ENCODE measurements around the gene RNF114.

RNF114 gene

DNA sequence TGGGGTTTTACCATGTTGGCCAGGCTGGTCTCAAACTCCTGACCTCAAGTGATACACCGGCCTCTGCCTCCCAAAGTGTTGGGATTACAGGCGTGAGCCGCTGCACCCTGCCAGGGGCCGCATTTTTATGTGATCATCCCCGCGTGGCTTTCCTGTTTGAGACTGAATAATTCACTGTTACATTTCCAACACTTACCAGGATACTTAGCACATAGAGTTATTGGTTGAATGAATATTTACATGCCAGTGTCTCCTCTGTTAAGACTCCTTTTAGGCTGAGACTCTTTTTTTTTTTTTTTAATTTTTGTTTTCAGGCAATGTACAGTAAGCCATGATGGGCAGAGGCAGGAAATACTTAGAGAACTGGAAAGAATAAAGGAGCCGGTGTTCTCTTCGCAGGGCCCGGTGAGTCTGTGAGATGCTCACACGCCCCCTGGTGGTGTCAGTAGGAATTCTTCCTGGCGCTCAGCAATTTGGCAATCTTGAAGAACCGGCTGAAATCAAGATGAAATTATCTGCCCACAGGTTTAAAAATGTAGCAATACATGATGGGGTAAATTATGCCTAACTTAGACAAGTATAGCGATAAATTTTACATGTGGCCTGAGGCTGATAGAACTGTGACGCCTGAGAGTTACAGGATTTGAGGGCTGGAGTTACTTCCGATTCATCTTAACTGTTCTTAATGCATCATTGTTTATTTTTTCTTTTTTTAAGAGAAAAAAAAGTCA is 7.6 kb upstream of the RNF114 start:
- TF ChIP-seq ZNF274 (IDR thresholded peaks at IDR 0.05; ENCODE audit: low read depth, low read length) = no peak
- no peak overlapping the region for H3K4me3 ChIP-seq (ENCODE audit: low read length)

DNA sequence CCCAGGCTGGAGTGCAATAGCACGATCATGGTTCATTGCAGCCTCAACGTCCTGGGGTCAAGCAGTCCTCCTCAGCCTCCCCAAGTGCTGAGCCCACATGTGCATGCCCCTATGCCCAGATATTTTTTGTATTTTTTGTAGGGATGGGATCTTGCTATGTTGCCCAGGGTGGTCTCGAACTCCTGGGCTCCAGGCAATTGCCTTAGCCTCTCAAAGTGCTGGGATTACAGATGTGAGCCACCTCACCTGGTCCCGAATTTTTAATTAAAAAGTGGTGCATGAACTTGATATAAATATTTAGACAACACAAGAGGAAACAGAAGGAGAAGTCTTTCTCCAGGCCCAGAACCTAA is 7.1 kb upstream of the RNF114 start:
- no peak overlapping the region for H3K4me3 ChIP-seq (ENCODE audit: low read length)
- TF ChIP-seq ZNF274 (IDR thresholded peaks at IDR 0.05; ENCODE audit: low read depth, low read length) = no peak

DNA sequence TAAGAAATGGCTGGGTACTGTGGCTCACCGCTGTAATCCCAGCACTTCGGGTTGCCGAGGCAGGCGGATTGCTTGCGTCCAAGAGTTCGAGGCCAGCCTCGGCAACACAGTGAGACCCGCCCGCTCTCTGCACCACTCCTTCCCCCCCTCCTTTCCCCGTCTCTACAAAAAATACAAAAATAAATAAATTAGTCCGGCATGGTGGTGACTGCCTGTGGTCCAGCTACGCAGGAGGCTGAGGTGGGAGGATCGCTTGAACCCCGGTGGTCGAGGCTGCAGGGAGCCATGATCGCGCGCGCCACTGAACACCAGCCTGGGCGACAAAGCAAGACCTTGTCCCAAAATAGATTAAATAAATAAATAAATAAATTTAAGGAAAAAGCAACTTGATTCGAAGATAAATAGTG is 448 bp upstream of the RNF114 start:
- peak overlapping the region; percentile 59; the same call in 1 of the 2 replicates for H3K4me3 ChIP-seq (ENCODE audit: low read length)
- TF ChIP-seq ZNF274 (IDR thresholded peaks at IDR 0.05; ENCODE audit: low read depth, low read length) = no peak

DNA sequence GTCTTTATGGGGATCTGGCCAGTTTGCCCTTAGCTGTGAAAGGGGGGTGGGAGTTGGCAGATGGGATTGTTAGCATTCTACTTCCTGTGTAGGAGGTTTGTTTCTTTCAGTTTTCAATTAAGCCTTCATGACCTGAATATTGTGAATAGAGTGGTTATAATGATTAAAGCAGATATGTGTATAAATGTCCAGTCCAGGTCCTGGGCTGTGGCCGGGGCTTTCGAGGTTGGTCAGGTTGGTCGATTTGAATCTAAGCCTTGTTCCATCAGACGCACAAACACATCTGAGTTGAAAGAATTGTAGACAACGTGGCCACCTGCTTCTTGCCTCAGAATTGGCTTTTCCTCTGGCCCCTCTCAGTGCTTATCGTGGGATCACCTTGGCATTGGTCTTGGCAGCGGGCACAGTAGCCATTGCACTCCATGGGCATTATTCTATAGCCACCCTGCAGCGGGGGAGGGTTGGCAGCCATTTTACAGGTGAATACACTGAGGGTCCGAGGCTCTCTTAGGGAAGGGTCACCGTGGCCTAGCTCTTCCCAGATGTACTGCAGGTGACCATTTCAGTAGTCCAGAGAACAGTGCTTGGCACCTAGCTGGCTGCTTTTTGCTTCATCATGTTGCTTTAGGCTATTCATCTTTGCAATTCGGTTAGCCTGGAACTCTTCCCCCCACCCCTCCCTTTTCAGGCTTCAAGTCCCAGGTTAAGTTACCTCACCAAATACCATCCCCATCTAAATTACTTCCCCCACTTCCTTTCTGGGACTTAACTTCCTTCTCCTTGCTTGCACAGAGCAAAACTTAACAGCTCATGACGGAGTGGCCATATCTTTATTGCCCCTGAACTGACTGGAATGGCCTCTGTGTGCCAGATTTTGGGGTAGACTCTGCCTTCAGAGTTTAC is 1.1 kb downstream of the RNF114 start:
- no peak for TF ChIP-seq ZNF274 (IDR thresholded peaks at IDR 0.05; ENCODE audit: low read depth, low read length)
- H3K4me3 ChIP-seq (ENCODE audit: low read length) = peak overlapping the region; percentile 85

DNA sequence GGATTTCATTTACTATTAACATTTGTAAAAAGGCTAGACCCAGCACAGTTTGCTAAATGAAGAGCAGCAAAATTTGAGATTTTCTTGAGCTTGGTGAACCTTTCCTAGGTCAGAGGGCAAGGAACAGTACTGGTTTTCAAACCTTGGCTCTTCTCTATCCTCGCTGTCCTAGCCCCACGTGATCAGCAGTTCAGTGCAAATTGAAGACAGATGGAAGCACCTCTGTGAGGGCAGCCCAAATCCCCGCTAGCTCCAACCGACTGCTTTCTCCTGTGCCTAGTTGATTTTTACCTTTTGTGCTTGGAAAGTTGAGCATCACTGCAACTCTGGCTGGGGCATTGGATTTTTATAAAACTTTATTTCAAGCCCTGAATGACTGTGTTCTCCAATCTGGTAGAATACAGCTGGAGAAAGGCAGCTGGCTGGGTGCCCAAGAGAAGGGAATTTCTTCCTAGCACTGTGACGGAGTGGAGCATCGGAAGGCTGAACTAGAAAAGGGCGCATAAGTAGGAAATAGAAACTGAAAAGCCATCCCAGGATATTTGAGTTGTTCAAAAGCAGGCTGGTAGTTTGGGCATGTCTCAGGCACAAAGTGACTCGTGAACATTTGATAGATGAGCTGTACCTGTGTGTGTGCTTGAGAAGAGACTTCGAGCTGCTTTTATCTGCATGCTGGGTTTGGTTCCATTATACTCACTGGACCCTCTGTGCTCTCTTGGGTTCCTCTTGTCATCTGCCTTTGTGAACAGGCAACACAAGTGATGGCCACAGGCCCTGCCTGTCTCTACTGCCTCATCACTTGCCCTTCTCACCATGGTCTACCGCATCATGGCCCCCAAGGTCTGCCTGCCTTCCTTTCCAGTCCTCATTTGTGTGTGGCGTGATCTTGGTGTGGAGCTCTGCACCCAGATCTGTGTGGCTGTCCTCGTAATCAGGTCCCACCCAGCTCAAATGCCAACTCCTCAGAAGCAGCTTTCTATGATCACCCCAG is 2.3 kb downstream of the RNF114 start:
- H3K4me3 ChIP-seq (ENCODE audit: low read length) = no peak overlapping the region; the same call in 1 of the 2 replicates
- no peak for TF ChIP-seq ZNF274 (IDR thresholded peaks at IDR 0.05; ENCODE audit: low read depth, low read length)

DNA sequence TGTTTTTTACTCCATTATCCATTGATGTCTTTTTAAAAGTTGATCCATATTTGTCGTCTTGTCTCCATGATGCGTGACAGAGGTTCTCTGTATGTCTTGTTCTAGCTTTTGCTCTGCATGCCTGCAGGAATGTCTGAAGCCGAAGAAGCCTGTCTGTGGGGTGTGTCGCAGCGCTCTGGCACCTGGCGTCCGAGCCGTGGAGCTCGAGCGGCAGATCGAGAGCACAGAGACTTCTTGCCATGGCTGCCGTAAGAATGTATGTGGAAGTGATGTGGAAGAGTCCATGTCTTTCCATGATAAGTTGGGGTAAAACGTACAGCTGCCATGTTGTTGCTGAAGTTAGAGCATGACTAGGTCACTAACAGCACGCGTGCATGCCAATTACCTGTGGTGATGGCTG is 5.3 kb downstream of the RNF114 start:
- no peak overlapping the region for H3K4me3 ChIP-seq (ENCODE audit: low read length)
- no peak for TF ChIP-seq ZNF274 (IDR thresholded peaks at IDR 0.05; ENCODE audit: low read depth, low read length)

DNA sequence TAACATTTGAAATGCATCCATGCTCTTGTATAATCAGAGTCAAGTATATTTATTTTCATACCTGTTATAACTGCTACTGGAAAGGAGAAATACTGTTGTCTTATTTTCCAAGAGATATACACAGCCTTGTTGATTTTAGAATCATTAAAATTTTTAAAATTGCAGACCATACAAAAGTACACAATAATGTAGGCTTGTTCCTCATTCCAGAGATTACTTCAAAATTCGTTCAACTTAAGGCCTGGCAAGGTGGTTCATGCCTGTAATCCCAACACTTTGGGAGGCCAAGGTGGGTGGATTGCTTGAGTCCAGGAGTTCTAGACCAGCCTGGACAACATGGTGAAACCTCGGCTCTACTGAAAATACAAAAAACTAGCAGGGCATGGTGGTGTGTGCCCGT is 6.1 kb downstream of the RNF114 start:
- no peak for TF ChIP-seq ZNF274 (IDR thresholded peaks at IDR 0.05; ENCODE audit: low read depth, low read length)
- H3K4me3 ChIP-seq (ENCODE audit: low read length) = no peak overlapping the region

DNA sequence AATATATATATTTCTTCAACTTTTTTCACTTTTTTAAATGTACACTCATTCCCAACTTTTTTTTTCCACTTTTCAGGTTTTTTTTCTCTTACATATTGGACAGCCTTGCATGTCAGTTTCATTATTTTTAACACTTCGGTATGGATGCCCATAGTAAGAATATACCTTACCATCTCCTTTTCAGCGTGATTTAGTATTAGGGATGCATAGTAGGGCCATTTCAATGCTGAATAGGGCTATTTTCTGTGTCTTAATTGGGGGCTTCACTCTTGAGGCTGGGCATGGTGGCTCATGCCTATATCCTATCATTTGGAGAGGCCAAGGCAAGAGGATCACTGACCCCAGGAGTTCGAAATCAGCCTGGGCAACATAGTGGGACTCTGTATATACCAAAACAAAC is 6.7 kb downstream of the RNF114 start:
- H3K4me3 ChIP-seq (ENCODE audit: low read length) = no peak overlapping the region
- TF ChIP-seq ZNF274 (IDR thresholded peaks at IDR 0.05; ENCODE audit: low read depth, low read length) = no peak

DNA sequence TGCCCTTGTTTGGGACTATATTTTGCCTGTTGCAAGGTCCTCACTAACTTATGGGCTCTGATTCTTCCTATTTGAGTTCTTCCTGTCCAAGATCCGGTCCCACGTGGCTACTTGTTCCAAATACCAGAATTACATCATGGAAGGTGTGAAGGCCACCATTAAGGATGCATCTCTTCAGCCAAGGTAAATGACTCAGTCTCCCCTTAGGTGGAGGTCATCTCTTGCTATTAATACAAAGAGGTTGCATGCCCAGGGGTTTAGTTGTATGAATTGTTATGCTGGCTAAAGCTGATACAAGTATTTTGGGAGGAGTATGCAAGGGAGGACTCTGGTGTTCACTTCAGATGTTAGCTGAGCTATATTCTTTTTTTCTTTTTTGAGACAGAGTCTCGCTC is 9.1 kb downstream of the RNF114 start:
- TF ChIP-seq ZNF274 (IDR thresholded peaks at IDR 0.05; ENCODE audit: low read depth, low read length) = no peak
- H3K4me3 ChIP-seq (ENCODE audit: low read length) = no peak overlapping the region

DNA sequence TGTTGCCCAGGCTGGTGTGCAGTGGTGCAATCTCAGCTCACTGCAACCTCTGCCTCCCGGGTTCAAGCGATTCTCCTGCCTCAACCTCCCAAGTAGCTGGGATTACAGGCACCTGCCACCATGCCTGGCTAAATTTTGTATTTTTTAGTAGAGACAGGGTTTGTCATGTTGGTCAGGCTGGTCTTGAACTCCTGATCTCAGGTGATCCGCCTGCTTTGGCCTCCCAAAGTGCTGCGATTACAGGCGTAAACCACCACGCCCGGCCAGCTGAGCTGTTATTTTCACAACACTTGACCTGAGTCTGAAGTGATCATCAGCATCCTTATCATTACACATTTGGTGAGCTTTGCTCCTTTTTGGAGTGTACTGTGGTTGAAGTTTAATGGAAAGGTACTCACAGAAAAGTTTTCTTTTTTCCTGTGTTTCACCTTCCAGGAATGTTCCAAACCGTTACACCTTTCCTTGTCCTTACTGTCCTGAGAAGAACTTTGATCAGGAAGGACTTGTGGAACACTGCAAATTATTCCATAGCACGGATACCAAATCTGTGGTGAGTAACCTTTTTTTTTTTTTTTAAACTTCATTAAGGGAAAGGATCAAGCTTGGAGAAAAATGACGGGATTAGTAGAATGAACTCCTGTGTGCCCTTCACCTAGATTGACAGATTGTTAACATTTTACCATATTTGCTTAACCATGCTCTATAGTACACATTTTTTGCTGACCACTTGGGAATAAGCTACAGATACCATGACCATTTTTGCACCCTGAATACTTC is 9.7 kb downstream of the RNF114 start:
- no peak for TF ChIP-seq ZNF274 (IDR thresholded peaks at IDR 0.05; ENCODE audit: low read depth, low read length)
- no peak overlapping the region for H3K4me3 ChIP-seq (ENCODE audit: low read length)

DNA sequence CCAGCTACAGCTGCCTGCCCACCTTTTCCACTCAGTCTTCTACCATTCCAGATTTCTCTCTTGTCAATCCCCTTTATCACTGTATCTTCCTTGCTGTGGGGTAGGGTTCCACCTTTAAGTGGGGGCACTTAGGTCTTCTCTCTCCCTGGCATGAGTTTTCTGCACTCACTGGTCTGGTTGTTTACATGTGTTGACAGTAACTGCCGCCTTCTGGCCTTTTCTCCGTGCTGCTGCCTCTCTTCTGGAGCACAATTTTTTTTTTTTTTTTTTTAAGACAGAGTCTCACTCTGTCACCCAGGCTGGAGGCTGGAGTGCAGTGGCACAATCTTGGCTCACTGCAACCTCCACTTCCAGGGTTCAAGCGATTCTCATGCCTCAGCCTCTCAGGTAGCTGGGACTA is 12.0 kb downstream of the RNF114 start:
- H3K4me3 ChIP-seq (ENCODE audit: low read length) = no peak overlapping the region
- TF ChIP-seq ZNF274 (IDR thresholded peaks at IDR 0.05; ENCODE audit: low read depth, low read length) = no peak

DNA sequence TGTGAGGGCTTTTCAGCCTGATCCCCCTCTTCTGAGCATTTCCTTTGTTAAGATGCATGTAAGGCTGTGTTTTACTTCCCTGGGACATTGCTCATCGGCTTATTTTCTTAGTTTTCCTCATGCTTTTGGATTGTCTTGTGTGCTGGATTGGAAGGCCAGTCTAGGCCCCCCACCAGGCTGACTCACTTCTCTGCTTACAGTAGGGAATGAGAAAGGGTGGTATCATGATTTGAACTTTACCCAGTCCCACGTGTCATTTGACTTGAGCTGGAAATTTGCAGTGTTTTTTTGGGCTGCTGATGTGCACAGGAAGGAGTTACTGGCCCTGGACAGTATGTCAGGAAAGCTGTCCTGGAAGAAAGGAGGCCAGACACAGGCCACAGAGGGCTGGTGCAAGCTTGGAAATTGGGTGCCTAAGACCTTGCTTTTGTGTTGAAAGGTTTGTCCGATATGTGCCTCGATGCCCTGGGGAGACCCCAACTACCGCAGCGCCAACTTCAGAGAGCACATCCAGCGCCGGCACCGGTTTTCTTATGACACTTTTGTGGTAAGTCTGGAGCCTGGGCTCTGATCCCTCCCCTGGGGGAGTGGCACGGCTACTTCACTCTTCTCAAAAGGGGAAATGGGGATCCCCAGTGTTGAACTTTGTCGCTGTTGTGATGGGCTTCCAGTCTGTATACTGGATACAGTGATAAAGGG is 12.8 kb downstream of the RNF114 start:
- TF ChIP-seq ZNF274 (IDR thresholded peaks at IDR 0.05; ENCODE audit: low read depth, low read length) = no peak
- no peak overlapping the region for H3K4me3 ChIP-seq (ENCODE audit: low read length)

DNA sequence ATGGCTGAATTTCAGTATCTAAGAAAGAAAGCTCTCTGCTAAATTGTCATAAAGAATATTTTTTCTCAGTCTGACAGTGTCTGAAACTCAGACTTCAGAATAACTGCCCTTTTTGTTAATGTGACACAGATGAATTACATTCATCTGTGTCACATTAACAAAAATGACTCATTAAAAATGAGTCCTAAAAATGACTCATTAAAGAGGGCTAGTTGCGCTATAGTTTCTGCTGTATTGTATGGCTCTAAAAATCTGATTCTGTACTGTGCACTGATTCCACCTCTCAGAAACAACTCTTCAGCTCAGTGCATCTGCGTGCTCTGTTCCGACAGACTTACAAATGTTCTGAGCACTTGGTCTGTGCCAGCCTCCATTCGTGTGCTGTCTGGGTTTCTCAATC is 15.0 kb downstream of the RNF114 start:
- no peak for TF ChIP-seq ZNF274 (IDR thresholded peaks at IDR 0.05; ENCODE audit: low read depth, low read length)
- H3K4me3 ChIP-seq (ENCODE audit: low read length) = no peak overlapping the region
